Pons (tissue), 1 donor: ENCODE data around the gene KCNMB2.

Experiments
- DNase-seq: peaks from one replicate; pipeline ENCODE4 v3.0.0-alpha.2; 2016; ENCODE audit warnings: low spot score

The KCNMB2 gene

GRCh38 chr3:178870085-178870484 lies 333.8 kb downstream of the KCNMB2 start:
- DNase-seq = no peak

- DNase-seq = no peak
These were observed 338.9 kb downstream of the KCNMB2 start for GRCh38 chr3:178875157-178875556.

- DNase-seq = no peak
These were observed 339.6 kb downstream of the KCNMB2 start for GRCh38 chr3:178875836-178876235.

GRCh38 chr3:178880274-178880673 lies 344.0 kb downstream of the KCNMB2 start:
- DNase-seq = no peak
